HepG2 (cell line): ENCODE data around the gene SBK3. TPM values are rescaled to one million over a fixed set of nuclear protein-coding genes. Genes with fewer than 3 reads are reported as not detected.
A peak's percentile ranks its signal among the peaks of the same experiment; 100 is the strongest.

Experiments
- ATF3 ChIP-seq: sonication (generic); formaldehyde crosslinking; IDR thresholded peaks from 2 replicates; pipeline ENCODE4 v1.4.0; 2020; ENCODE audit warnings: missing genetic modification reagents
- HDAC1 ChIP-seq: sonication (generic); formaldehyde crosslinking; IDR thresholded peaks from 2 replicates; pipeline ENCODE4 v1.5.1; 2020; ENCODE audit warnings: mild to moderate bottlenecking, missing genetic modification reagents
- HOMEZ ChIP-seq: IDR thresholded peaks from 2 replicates; pipeline ENCODE4 v1.6.1; 2016; ENCODE audit warnings: low read depth
- HOXA3 ChIP-seq: sonication (generic); formaldehyde crosslinking; IDR thresholded peaks from 2 replicates; pipeline ENCODE4 v1.5.0; 2020; ENCODE audit warnings: missing genetic modification reagents
- IKZF1 ChIP-seq: fragments of 450-650 bp; IDR thresholded peaks from 2 replicates; pipeline ENCODE4 v1.7.1; 2016
- PATZ1 ChIP-seq: sonication (generic); formaldehyde crosslinking; IDR thresholded peaks from 2 replicates; pipeline ENCODE4 v1.4.0; 2020; ENCODE audit warnings: missing genetic modification reagents
- PLSCR1 ChIP-seq: sonication (generic); formaldehyde crosslinking; IDR thresholded peaks from 2 replicates; pipeline ENCODE4 v1.5.0; 2020; ENCODE audit warnings: missing genetic modification reagents, mild to moderate bottlenecking, borderline replicate concordance
- PTBP1 ChIP-seq: fragments of 200-400 bp; formaldehyde crosslinking; IDR thresholded peaks from 2 replicates; pipeline ENCODE4 v1.6.1; 2018; ENCODE audit warnings: low read length, low read depth; ENCODE audit not compliant: poor library complexity, severe bottlenecking
- RFX5 ChIP-seq: IDR thresholded peaks from 2 replicates; pipeline ENCODE4 v1.6.1; 2011; ENCODE audit warnings: low read depth, low read length, improper control_type of control experiment
- SIN3A ChIP-seq: IDR thresholded peaks from 2 replicates; pipeline ENCODE4 v1.6.1; 2011; ENCODE audit warnings: low read depth, mild to moderate bottlenecking, control low read depth, low read length, borderline replicate concordance
- SMARCC2 ChIP-seq: fragments of 450-650 bp; IDR thresholded peaks from 2 replicates; pipeline ENCODE4 v1.6.1; 2017; ENCODE audit warnings: antibody characterized with exemption, mild to moderate bottlenecking
- SNRNP70 ChIP-seq: fragments of 200-400 bp; formaldehyde crosslinking; IDR thresholded peaks from 2 replicates; pipeline ENCODE4 v1.6.1; 2017; ENCODE audit warnings: mild to moderate bottlenecking, low read depth, low read length, moderate library complexity
- SP140L ChIP-seq: sonication (generic); formaldehyde crosslinking; IDR thresholded peaks from 2 replicates; pipeline ENCODE4 v1.4.0; 2020; ENCODE audit warnings: missing genetic modification reagents, borderline replicate concordance
- TEAD3 ChIP-seq: optimal IDR thresholded peaks from 2 replicates; pipeline ENCODE3; 2016; ENCODE audit warnings: borderline replicate concordance
- TIGD3 ChIP-seq: sonication (generic); formaldehyde crosslinking; IDR thresholded peaks from 2 replicates; pipeline ENCODE4 v1.5.1; 2020; ENCODE audit warnings: mild to moderate bottlenecking, missing genetic modification reagents, borderline replicate concordance
- YEATS2 ChIP-seq: sonication (generic); formaldehyde crosslinking; IDR thresholded peaks from 2 replicates; pipeline ENCODE4 v1.4.0; 2020; ENCODE audit warnings: missing genetic modification reagents, borderline replicate concordance
- ZFP91 ChIP-seq: sonication (generic); formaldehyde crosslinking; IDR thresholded peaks from 2 replicates; pipeline ENCODE4 v1.9.0; 2022; ENCODE audit warnings: missing genetic modification reagents, mild to moderate bottlenecking, borderline replicate concordance
- ZNF335 ChIP-seq: sonication (generic); formaldehyde crosslinking; IDR thresholded peaks from 2 replicates; pipeline ENCODE4 v1.4.0; 2020; ENCODE audit warnings: missing genetic modification reagents
- ZNF549 ChIP-seq: sonication (generic); formaldehyde crosslinking; IDR thresholded peaks from 2 replicates; pipeline ENCODE4 v1.5.0; 2020; ENCODE audit warnings: missing genetic modification reagents
- polyA plus RNA-seq, 8 experiments: library from polyadenylated mRNA; depleted of rRNA in 3 of 8; stranded (reverse) in 7 of 8; unstranded in 1 of 8; fragments of >200 nt; fragmentation: Illumina TruSeq in 4 of 8; extraction: Trizol in 4 of 8; gene quantifications; 2 replicates each; pipeline versions ENCODE4 v1.2.1 to v1.2.3, GENCODE V29; 2011 to 2016; ENCODE audit warnings: low read depth in 4 of 8, missing spikeins in 1 of 8, mixed read lengths in 1 of 8; ENCODE audit not compliant: insufficient read depth in 1 of 8
- total RNA-seq, 5 experiments: library from RNA; depleted of rRNA; stranded (reverse); fragments of >200 nt; fragmentation: Illumina TruSeq; extraction: Trizol; gene quantifications; 2 replicates each; pipeline ENCODE4 v1.2.3, GENCODE V29; 2016; ENCODE audit warnings: low read depth in 1 of 5
- TF ChIP-seq, protein P1 (sequence below): sonication (generic); formaldehyde crosslinking; IDR thresholded peaks from 2 replicates; pipeline ENCODE4 v1.8.0; 2022; ENCODE audit warnings: low read depth, missing genetic modification reagents

The SBK3 gene
- total and polyA plus RNA-seq, 2 of the 13 experiments (the other 11 are each of a cell fraction or from before 2014, with no cell fraction given): 0.66 to 0.77 TPM

DNA sequence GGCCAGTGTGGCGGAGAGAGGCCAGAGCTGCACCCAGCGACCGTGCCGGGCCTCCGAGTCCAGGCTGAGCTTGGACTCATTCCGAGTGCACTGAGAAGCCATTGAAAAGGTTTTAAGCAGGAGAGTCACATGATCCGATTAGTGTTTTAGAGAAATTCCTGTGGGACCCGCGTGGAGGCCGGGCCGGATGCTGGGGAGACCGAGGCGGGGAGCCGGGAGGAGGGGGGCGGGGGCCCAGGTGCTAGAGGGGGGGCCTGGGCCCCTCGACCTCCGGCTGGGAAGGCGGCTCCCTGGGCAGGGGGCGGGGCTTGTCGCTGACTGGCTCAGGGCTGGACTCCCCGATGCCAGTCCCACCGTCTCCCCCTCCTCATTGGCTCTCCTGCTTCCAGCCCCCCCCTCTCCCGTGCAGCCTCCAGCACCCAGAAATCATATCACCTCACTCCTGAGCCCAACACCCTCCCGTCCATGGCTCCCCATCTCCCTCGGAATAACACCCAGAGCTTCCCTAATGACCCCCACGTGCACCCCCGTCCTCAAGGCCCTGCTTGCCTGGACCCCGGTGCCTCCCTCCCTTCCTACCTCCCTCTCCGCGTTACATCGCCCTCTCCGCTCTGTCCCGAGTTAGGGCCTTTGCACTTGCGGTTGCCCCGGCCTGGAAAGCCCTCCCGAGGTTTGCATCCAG lies 40.5 kb upstream of the SBK3 start (continued):
- TF ChIP-seq YEATS2 (CRISPR knock-in tag) (no peak), PTBP1 (no peak), SMARCC2 (no peak), SIN3A (peak; percentile 61; the same call in 1 of the 2 replicates), ZNF335 (CRISPR knock-in tag) (no peak), HOMEZ (no peak), ATF3 (CRISPR knock-in tag) (no peak), PLSCR1 (no peak), IKZF1 (no peak), HOXA3 (no peak; the same call in 1 of the 2 replicates), HDAC1 (CRISPR knock-in tag) (peak; percentile 11; the same call in 1 of the 2 replicates), TIGD3 (CRISPR knock-in tag) (no peak), PATZ1 (CRISPR knock-in tag) (peak; percentile 96), ZNF549 (CRISPR knock-in tag) (no peak), RFX5 (no peak), ZFP91 (CRISPR knock-in tag) (peak; percentile 19; the same call in 1 of the 2 replicates), SNRNP70 (no peak), SP140L (CRISPR knock-in tag) (no peak), TEAD3 (CRISPR knock-in tag) (peak; percentile 29)
- TF ChIP-seq, protein P1, sequence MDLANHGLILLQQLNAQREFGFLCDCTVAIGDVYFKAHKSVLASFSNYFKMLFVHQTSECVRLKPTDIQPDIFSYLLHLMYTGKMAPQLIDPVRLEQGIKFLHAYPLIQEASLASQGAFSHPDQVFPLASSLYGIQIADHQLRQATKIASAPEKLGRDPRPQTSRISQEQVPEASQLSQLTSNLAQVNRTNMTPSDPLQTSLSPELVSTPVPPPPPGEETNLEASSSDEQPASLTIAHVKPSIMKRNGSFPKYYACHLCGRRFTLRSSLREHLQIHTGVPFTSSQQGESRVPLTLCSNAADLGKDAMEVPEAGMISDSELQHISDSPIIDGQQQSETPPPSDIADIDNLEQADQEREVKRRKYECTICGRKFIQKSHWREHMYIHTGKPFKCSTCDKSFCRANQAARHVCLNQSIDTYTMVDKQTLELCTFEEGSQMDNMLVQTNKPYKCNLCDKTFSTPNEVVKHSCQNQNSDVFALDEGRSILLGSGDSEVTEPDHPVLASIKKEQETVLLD: no peak
